Ureter (tissue), 1 donor: Measurements from ENCODE around the gene HEXIM1. TPM values are rescaled to one million over a fixed set of nuclear protein-coding genes. Genes with fewer than 3 reads are reported as not detected.

Experiments
- DNase-seq: peaks from one replicate; pipeline ENCODE4 v3.0.0-alpha.2; 2020; ENCODE audit warnings: low spot score
- total RNA-seq: library from RNA; stranded (reverse); gene quantifications from one replicate; pipeline ENCODE4 v1.2.4, GENCODE V29; 2023
- donor health status: DM: yes; HTN: yes; CAD: no.

HEXIM1 gene, protein sequence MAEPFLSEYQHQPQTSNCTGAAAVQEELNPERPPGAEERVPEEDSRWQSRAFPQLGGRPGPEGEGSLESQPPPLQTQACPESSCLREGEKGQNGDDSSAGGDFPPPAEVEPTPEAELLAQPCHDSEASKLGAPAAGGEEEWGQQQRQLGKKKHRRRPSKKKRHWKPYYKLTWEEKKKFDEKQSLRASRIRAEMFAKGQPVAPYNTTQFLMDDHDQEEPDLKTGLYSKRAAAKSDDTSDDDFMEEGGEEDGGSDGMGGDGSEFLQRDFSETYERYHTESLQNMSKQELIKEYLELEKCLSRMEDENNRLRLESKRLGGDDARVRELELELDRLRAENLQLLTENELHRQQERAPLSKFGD
- 47.0 TPM for total RNA-seq

DNA sequence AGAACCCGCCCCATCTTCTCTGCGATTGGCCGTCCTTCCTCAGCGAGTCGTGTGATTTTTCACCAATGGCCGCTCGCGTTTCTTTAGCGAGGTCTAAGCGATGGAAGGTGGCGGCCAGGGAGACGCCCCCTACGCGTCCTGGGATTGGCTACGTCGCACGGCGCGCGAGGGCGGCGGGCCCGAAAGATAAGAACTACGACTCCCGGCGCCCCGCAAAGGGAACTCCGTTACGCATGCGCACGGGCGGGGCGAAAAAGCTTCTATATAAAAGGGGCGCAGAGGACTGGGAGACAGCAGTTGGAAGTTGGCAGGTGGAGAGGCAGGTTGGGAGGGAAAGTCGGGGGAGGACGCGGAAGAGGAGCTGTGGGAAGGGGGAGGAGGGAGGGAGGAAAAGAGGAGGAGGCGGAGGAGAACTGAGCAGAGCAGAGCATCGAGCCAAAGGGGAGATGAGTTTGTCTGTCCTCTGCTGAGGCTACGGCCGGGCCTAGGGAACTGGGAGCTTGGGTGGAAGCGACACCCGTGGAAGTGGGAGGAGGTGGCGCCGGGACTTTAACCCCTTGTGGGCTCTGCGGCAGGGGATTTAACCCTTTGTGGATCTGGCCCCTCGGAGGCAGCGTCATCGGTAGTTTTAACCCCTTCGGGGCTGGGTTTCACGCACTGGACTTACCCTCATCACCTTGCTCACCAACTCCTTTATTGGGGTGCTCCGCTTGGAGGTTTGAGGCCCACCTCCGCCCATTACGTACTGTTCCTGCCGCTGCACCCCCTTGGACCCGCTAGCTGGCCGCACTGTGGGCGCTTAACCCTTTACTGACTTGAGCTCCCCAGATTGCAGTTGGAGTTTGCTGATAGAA is at the start of gene HEXIM1:
Gene HEXIM1, plus strand, starts transcription at position 293 of the 854 bp plus-strand sequence. CDS start 716 bp downstream, outside the sequence.
- peak; percentile 99 for DNase-seq

DNA sequence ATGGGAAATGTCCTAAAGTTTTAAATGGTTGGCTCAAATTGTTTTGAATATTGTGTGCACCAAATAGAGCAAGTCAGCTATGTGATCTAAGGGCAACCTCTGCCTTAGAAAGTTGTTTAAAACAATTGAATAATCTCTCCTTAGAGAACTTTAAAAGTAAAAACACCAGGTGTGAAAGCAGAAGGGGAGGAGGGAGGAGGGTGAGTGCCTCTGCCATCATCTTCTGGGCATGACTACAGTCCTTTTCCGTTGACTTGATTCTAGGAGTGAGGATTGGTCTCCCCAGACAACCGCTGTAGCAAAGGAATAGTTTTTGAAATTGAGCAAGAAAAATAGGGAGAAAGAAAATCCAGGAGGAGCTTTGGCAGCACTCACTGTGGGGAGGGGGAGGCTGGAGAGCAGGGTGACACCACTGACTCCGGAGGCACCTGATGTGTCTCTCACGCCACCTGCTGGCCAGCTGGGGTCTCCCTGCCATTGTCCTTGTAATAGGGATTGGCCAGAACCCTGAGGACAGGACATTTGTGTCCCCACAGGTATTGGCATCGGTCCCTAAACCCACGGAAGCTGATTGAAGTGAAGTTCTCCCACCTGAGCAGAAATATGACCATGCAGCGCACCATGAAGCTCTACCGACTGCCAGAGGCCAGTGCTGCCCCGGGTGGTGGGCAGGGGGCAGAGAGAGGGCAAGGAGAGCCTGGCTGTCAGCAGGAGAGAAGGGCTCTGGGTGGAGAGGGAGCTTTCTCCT is 49.2 kb upstream of the HEXIM1 start:
- peak; percentile 89 for DNase-seq

DNA sequence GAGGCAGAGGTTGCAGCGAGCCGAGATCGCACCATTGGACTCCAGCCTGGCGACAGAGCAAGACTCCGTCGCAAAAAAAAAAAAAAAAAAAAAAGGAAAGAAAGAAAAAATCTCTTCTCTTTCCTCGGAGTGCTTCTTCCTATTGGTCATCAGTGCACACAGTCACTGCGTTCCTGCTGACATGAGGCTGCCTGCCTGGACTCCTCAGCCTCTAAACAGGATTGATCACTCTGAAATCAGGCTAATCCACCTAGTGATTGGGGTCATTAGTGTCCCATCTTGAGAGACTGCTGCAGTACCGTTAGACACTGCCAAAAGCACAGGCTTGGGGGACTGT is 46.8 kb upstream of the HEXIM1 start:
- no peak for DNase-seq

DNA sequence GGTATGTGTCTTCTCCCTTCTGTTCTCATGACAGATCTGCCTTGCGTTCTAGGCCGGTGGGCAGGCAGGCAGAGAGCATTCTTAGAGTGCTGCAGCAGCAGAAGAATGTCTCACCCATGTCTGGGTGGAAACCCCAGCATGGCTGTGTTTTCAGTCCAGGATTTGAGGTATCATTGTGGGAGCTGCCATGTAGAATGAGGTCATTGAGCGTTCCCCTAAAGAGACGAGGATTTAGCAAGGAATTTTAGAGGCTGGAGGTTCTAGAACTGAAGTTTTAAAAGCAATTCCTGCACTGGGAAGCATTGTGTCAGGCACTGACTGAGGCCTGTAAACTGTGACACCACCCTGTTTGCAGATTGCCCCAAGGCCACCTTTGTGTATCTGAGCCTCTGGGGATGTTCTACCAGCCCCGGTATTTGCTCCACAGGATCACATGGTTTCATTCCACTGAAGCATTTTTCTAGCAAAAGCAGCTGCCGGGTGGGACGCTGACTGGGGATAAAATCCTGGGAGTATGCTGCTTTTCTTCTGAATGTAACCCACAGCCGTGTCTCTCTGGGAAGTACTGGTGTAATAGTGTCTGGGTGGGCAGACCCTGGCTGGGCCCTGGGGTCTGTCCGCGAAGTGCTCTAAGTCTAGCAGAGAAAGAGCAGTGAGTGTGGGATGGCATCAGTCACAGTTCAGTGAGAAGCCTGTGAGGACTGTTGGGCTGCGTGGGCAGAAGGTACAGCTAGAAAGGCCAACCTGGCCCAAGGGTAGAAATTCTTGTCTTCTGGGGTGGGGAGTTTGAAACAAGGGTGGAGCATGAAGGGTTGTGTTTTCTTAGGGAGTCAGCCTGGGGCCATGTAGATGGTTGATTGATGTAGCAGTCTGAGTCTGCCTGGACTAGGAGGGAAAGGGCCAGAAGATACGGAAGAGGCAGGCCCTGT is 46.1 kb upstream of the HEXIM1 start:
- DNase-seq = no peak

DNA sequence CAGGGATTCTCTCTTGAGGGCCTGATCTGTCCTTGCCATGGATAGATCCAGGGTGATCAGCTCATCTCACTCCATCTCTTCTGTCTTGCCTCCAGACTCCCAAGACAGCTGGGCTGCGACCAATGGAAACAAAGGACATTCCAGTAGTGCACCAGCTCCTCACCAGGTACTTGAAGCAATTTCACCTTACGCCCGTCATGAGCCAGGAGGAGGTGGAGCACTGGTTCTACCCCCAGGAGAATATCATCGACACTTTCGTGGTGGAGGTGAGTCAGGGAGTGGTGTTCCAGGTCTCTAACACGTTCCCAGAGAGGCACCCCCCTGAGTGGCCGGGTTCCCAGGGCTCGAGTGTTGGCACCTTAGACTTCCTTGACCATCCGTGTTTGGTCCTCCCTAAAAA is 45.4 kb upstream of the HEXIM1 start:
- no peak for DNase-seq

DNA sequence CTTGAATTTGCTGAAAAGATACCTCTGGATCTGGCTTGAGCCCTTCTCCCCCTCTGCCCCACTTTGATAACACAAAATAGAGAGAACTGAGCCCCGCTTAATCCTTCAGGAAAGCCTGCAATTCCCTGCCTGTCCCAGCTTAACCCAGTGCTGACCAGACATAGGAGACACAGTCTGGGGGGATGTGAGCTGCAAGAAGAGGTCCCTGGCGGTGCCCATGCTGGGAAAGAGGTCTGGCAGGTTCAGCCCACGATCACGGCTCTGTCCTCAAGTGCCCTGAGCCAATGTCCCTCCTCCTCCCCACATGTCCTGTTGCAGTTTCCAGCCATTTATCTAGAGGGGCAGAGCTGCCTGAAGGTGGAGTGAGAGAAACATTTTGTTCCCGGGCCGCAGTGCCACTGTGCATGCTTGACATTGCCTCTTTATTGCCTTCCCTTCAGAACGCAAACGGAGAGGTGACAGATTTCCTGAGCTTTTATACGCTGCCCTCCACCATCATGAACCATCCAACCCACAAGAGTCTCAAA is 44.9 kb upstream of the HEXIM1 start:
- no peak for DNase-seq

DNA sequence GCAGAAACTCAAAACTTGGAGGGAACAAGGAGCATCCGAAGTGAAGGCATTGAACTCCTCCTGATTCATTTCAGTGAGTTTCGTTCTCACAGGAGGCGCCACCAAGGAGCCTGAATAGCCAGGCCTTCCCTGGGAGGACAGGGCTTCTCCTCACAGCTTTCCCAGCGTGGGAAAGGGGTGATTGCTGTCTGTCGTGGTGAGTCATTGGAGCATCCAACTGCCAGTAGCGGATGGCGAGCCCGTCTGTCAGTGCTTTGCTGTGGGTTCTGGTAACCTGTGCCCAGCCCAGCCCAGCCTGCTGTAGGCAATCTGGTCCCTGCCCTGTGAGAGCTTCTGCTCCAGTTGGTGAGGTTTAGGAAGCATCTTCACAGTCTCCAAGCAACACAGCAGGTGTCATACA is 44.2 kb upstream of the HEXIM1 start:
- DNase-seq = no peak

DNA sequence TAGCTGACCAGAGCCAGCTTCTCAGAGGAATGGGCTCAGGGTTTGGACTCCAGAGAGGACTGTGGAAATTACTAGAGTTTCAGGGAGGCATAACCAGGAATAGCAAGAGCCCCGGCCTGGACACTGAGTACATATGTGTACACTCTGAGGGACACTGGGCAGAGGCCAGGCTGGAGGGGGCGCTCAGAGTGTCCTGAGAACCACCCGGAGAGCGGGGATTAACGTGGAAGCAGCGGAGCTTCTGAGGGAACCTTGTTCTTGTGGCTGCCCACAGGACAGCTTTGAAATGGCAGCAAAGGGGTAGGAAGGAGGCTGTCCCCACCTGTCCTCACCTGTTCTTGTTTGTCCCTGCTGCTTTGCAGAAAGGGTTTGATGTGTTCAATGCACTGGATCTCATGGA is 43.8 kb upstream of the HEXIM1 start:
- no peak for DNase-seq

DNA sequence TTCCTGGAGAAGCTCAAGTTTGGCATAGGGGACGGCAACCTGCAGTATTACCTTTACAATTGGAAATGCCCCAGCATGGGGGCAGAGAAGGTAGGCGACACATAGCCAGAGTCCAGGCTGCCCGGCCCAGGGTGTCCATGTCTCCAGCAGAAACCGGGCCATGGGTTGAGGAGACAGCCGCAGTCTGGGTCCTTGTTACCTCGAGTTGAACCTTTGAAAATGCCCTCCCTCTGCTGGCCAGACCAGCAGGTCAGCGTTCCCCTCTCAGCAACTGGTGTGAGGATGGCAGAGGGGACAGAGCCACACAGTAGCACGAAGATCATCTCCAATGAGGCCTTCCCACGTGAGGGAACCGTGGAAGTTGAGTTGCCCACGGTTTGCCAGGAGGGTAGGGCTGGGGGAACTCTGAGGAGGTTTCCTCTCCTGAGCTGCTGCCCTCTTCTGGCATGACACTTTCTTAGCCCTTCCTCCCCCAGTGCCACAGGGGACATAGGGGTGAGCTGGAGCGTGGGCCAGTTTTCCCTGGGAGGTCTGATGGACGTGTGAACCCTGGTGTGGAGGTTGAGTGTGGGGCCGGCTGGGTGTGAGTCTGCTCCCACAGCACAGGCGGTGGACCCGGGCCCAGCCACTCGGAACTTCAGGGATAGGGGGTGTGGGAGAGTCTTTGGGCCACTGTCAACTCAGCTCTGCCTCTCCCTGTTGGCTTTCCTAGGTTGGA is 43.2 kb upstream of the HEXIM1 start:
- no peak for DNase-seq

DNA sequence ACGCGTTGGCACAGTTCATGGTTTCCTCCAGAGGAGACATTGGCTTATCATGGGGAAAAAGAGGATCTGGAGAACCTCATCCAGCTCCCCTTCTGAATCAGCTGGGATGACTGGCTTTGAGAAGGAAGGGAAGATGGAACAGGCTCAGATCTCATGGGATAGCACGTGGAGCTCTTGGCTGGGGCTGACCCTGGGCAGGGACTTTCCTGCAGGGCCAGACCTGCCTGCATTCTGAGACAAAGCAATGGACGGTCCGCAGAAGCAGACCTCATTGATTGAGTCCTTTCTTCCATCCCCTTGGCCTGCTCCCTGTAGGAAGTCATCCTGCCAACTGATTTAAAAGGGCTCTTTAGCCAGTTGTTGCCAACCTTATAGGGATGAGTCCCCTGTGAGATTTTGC is 42.2 kb upstream of the HEXIM1 start:
- no peak for DNase-seq

DNA sequence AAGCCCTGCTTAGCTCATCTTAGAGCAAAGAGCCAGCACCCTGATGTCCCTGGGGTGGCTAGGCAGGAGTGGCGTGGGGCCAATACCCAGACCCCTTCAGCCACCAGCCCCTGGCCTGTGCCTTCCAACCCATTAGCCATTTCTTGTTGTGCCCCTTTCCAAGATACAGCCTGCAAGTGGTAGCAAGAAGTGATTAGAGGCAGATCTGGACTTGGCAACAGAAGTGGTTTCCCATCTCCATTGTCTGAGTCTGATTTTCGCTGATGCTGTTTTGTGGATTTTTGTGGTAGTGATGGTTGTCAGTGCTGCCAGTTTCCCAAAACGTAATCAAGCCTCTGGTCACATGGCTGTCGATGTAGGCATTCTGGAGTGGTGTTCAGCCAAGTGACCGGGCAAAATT is 41.7 kb upstream of the HEXIM1 start:
- DNase-seq = no peak

DNA sequence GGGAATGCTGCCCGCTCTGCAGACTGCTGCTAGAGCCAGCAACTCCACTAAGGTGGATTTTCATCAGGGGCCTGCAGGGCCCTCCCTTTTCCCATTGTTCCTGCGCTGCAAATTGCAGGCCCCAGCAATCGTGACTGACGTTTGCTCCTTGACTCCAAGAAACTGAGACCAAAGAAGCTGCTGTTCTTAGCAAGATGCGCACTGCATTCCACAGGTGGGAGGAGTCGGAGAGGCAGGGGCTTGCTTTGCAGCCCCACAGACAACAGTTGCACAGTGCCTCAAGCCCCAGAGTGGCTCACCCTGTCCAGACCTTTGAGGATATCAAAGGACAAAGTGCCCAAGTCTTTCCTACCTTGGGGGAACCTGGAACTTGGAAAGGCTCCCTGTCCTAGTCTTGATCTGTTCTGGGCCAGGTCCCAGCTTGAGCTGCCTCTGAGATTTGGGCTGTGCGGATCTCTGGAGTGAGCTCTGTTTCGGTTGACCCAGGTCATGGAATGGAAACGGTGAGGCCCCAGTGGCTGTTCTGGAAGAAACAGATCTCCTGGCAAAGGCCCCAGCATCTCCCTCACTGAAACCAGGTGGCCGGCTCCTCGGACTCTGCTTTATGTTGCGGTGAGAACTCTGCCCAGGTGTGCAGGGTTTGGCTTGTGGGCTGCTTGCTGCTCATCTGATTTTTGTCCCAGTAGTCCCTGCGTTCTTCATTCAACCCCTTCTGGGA is 40.8 kb upstream of the HEXIM1 start:
- no peak for DNase-seq

DNA sequence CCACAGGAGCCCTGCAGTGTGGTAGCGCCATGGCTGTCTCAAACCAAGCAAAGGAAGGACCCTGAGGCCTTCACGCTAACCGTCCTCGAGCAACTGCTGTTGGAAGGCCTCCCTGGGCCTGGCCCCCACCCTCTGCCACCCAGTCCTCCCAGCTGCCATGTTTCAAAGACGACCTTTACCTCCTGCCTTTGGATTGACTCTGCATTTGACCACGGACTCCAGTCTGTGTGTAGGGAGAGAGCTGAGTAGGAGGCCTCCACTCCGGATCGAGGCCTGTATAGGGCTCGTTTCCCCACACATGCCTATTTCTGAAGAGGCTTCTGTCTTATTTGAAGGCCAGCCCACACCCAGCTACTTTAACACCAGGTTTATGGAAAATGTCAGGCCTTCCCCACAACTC is 40.2 kb upstream of the HEXIM1 start:
- DNase-seq = no peak

DNA sequence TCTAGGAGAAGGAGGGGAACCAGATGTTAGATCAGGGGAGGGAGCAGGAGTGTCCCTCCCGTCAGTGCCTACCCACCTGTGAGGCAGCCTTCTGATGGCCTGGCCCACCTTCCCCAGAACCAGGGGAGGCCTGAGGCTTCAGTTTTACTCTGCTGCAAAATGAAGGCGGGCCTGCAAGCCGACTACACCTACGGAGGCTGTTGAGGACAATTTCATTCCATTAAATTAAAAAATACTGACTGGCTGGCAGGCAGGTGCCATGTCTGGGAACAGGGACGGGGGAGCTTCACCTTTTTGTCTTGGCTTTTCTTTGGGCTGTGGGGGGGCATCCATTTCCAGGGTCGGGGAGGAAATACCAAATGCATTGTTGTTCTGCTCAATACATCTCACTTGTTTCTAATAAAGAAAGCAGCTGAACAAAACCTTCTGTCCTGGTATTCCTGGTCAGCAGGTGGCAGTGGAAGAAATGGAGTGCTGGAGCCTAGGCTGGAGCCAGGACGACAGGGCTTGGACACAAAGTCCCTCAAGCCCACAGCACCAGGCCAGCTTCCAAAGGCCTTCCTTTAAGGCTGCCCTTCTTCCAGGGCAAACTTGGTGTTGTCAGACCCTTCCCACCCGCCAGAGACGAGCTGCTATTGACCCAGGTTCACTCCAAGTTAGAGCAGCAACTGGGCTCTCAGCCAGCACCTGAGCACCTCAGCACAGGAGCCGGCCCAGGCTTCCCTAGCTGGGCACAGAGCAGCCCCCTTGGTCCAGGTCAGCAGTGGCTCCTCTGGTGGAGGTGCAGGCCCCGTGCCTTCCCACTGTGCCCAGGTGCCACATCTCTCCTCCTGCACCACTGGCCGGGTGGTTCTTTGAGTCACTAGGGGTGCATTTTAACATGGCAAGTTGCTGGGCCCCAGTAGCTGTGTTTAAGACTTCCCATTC is 39.4 kb upstream of the HEXIM1 start:
- no peak for DNase-seq

DNA sequence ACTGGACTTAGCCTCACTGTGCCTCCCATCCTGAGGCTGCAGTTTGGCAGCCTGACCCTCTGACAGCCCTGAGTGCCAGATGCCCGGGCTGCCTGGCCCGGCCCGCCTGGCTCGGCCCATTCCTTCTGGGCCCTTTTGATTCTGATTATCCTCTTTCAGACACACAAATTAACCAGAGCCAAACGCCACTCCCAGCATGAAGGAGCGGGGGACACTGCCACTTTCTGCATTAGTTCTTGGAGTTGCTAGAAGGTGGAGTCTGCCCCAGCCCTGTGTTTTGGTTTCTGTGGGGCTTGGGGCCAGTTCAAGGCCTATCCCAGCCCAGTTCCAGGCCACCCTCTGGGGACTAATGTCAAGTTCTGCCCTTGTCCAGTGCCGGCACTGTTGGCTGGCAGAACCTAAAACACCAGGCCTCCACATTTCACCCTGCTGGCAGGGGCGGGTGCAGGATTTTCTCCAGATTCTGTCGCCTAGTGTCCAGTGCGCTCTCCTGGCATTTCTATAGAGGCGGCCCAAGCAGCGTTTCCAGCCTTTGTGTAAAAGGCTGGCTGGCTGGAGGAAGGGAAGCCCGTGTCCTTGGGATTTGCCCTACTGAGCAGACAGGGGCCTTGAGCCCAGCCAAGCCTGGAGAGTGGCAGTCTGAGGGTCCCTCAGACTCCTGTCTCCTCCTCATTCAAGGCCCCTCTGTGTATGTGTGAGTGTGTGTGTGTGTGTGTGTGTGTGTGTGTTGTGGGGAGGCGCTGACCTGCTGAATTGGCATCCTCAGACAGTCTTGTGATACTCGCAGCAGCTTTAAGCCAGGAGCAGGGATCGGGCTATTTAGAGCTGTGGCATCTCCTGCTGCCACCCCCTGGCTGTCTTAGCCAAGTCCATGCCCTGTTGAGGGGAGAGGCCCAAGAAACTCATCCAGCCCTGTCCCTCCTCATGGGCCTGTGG is 37.3 kb upstream of the HEXIM1 start:
- no peak for DNase-seq

DNA sequence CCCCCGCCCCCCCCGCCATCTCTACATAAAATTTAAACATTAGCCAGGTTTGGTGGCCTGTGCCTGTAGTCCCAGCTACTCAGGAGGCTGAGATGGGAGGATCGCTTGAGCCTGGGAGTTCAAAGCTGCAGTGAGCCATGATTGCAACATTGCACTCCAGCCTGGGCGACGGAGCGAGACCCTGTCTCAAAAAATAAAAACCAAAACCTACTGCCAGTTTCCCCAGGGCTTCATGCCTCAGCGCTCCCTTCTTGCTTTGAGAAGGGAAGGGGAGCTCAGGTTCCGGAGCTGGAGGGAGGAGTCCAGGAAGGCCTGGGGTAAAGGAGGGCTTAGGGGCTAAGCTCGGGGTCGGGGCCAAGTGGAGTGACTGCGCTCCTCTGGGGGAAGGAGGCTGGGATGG is 36.4 kb upstream of the HEXIM1 start:
- DNase-seq = no peak

DNA sequence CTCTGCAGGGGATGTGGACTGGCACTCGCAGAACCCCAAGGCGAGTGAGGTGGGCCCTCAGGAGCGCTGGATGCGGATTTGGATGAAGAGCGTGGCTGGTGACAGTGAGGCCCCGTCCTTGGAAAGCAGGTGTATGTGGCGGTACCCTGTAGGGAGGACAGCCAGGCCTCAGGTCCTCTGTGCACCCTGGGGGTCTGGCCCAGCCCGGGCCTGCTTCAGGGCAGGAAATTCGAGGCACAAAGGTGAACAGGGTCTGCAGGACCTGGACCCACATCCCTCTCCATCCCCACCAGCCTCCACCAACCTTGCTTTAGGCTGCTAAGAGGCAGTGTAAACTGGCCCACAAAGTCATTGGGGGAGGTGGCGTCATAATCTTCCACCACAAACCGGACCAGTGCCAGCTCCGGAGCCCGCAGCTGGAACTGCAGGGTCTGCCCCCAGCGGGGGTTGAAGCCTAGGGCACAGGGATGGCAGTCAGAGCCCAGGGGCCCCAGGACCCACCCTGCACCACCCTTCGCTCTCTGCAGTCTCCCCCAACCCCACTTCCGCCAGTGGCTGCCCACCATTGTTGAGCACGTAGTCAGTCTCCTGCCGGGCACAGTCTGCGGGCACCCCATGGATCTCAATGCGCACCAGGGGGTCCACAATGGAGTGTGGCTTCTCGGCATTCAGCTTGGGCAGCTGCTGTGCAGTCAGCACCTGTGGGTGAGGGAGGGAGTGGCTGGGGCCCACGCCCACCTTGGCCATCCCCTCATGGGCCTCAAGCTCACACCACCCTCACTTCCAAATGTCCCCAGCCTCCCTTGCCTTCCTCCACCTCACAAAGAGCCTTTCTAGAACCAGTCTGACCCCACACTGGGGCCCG is 35.5 kb upstream of the HEXIM1 start:
- DNase-seq = no peak
